Coronary artery (tissue), 2 donors: Measurements from ENCODE around the gene TUSC1.

ENCODE experiments used
- DNase-seq: peaks from one replicate; pipeline ENCODE4 v3.0.0-alpha.2; 2017; ENCODE audit warnings: low spot score
- H3K27ac ChIP-seq, 2 donors: fragments of 200-600 bp; sonication (generic); one replicate each; pipeline ENCODE4 v1.5.1; 2016 to 2019
- H3K4me3 ChIP-seq: fragments of 200-600 bp; sonication (generic); 2 replicates; pipeline ENCODE4 v1.5.1; 2016; ENCODE audit warnings: mild to moderate bottlenecking, moderate library complexity
- CTCF ChIP-seq: fragments of 200-600 bp; sonication (generic); IDR thresholded peaks from one replicate; pipeline ENCODE4 v1.5.1; 2019; ENCODE audit warnings: antibody characterized with exemption

TUSC1 gene

GRCh38 chr9:25629231-25629630 lies 49.0 kb downstream of the TUSC1 start:
- no peak for DNase-seq
- H3K27ac ChIP-seq = no peak overlapping the region
- no peak for TF ChIP-seq CTCF
- H3K4me3 ChIP-seq = no peak overlapping the region
